GM12874 (cell line): ENCODE data around the gene LCMT2.

ENCODE experiments used
- CTCF ChIP-seq: IDR thresholded peaks from 2 replicates; pipeline ENCODE4 v1.5.1; 2011; ENCODE audit warnings: low read depth, mild to moderate bottlenecking, control low read depth, low read length, moderate library complexity; ENCODE audit not compliant: insufficient read depth

LCMT2 gene

GRCh38 chr15:43361313-43361903, 31.0 kb upstream of the LCMT2 start:
- TF ChIP-seq CTCF = no peak

GRCh38 chr15:43360821-43361220, 30.4 kb upstream of the LCMT2 start:
- no peak for TF ChIP-seq CTCF

GRCh38 chr15:43352693-43353382, 22.5 kb upstream of the LCMT2 start:
- TF ChIP-seq CTCF = no peak

GRCh38 chr15:43347114-43347513, 16.7 kb upstream of the LCMT2 start:
- no peak for TF ChIP-seq CTCF

GRCh38 chr15:43346305-43346704, 15.9 kb upstream of the LCMT2 start:
- TF ChIP-seq CTCF = 0 out of 2 replicates have a peak, but pooled peaks have one; percentile 4

GRCh38 chr15:43330780-43331087, 361 bp upstream of the LCMT2 start:
- no peak for TF ChIP-seq CTCF

GRCh38 chr15:43329217-43329959, 985 bp downstream of the LCMT2 start:
- TF ChIP-seq CTCF = no peak
